HG02840 (cell line): ENCODE results near the gene NAGPA.

Source experiments
- ATAC-seq: cut with Tn5 transposase; IDR thresholded peaks from one replicate; pipeline ENCODE4 v1.9.1; 2021; ENCODE audit warnings: mild to moderate bottlenecking, moderate library complexity, moderate number of reproducible peaks; ENCODE audit not compliant: unreplicated experiment, low FRiP score

NAGPA gene

DNA sequence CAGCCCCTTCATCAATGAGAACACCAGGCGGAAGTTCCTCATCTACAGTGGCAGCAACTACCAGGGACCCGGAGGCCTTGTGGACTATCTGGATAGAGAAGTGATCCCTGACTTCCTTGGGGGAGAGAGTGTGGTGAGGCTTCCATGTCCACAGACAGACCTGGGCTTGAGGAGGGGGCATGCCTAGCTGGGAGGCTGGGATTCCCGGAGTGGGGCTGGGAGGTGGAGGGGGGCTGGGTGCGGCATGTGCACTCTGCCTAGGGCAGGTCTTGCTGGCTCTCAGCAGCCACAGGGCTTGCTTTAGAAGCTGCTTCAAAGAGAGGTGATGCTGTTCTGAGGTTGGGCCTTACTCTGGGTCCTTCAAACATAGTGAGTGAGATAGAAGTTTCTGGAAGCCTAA is 27.8 kb downstream of the NAGPA start:
- ATAC-seq = no peak

- no peak for ATAC-seq
These were observed 29.4 kb downstream of the NAGPA start for GRCh38 chr16:5004311-5004710.

DNA sequence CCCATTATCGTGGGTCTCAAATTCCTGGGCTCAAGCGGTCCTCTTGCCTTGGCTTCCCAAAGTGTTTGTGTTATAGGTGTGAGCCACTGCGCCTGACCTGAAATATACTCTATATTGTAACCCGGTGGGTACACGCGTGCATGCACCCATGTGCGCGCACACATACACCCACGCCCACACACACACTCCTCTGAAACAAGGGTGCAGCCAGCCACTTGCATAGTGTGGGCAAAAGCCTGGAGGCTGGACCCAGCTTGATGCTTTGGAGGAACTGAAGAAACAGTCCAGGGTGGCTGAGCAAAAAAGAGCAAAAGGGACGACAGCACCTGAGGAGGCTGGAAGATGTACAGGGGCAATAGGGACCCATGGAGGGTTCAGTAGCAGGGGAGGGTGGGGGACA is 29.9 kb downstream of the NAGPA start:
- ATAC-seq = no peak

DNA sequence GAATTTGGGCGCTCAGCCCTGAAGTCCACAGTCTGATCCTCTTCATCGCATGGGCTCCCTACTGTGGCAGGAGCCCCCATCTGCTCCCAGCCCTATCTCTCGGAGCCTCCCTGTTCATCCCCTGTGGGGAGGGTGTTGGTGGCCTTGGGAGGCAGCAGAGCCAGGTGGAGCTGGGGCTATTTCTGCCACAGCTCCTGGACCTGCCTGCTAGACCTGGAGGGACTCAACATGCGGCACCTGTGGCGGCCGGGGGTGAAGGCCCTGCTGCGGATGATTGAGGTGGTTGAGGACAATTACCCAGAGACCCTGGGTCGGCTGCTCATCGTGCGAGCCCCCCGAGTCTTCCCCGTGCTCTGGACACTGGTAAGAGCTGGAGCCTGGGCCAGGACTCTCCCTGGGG is 30.5 kb downstream of the NAGPA start:
- ATAC-seq = no peak

- ATAC-seq = no peak
These were observed 31.0 kb downstream of the NAGPA start for GRCh38 chr16:5002699-5003143.

- no peak for ATAC-seq
These were observed 31.7 kb downstream of the NAGPA start for GRCh38 chr16:5001986-5002385.

- no peak for ATAC-seq
These were observed 32.2 kb downstream of the NAGPA start for GRCh38 chr16:5001571-5001970.

DNA sequence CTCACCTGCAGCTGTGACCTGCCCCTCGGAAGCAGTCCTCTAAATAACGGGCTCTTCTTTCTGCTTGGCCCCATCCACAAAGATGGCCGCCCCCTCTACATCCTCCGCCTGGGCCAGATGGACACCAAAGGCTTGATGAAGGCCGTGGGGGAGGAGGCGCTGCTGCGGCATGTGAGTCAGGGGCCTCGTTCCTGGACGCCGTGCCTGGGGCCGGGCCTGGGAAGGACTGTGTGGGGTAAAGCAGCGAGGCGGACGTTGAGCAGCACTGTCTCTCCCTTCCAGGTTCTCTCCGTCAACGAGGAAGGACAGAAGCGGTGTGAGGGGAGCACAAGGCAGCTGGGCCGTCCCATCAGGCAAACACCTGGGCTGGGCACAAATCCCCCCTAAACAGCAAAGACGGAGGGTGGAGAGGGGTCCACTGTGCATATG is 33.1 kb downstream of the NAGPA start:
- ATAC-seq = no peak

DNA sequence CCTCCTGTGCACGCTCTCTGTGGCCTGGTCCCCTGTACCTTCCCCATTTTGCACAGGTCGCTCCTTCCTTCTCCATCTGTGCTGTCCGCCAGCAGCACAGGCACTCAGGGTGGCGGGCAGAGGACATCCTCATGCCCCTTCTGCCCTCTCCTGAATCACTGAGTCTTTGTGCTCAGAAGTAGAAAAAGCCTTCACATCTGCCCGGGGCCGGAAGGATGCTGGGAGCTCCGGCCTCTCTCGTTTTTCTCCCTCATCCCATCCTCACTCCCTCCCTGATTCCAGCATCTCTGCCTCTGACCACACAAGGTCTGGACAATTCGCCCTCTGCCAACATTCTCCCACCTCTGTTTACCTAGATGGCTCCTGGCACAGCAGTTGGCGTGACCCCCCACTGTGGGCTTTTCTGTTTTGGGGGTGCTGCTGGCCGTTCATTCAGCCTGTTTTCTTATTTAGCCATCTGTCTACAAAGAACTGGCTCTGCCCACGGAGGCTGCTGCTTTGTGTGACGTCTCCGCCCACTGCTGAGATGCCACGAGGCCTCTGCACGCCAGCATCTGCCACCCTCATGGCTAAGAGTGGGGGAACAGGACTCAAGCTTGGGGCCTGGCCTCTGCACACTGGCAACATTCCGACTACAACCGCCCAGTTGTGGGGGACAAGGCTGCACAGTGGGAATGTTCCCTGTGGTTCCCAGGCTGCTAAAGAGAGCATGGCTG is 38.9 kb downstream of the NAGPA start:
- no peak for ATAC-seq

- no peak for ATAC-seq
These were observed 42.0 kb downstream of the NAGPA start for GRCh38 chr16:4991754-4992153.

GRCh38 chr16:4990415-4990814 is 43.3 kb downstream of the NAGPA start:
- no peak for ATAC-seq

DNA sequence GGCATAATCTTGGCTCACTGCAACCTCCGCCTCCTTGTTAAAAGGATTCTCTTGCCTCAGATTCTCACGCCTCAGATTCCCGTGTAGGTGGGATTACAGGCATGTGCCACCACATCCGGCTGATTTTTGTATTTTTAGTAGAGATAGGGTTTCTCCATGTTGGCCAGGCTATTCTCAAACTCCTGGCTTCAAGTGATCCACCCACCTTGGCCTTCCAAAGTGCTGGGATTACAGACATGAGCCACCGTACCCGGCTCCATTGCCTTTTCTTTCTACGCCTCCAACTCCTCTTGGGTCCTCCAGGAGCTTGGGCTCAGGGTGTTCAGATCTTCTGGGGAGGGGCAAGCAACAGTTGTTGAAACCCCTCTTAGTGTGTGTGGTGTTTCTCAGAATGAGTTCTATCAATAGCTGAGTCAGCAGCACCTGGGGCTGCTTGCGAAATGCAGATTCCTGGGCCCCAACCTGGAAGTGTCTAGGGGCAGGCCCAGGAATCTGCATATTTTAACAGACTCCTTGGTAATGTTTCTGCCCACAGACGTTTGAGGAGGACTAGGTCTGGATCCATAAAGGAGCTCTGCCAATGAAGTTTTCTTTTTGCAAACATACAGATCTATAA is 44.2 kb downstream of the NAGPA start:
- ATAC-seq = no peak

GRCh38 chr16:4988647-4989046 is 45.1 kb downstream of the NAGPA start:
- no peak for ATAC-seq

GRCh38 chr16:4987580-4988374 is 46.0 kb downstream of the NAGPA start:
- ATAC-seq = no peak

DNA sequence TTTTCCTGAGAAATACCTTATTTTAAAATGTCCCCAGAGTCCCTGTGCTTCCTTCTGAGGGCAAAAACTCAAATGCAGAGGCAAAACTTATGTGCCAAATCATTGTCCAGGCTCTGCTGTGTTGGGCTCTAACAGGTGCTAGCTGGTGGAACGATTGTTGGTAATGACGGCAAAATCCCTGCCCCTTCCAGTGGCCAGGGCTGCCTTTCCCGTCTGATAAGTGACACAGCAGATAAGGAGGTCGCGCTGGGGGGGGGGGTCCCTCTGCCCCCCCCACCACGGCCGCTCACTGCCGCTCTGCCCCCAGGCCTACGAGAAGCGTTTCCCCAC is 46.5 kb downstream of the NAGPA start:
- ATAC-seq = no peak

DNA sequence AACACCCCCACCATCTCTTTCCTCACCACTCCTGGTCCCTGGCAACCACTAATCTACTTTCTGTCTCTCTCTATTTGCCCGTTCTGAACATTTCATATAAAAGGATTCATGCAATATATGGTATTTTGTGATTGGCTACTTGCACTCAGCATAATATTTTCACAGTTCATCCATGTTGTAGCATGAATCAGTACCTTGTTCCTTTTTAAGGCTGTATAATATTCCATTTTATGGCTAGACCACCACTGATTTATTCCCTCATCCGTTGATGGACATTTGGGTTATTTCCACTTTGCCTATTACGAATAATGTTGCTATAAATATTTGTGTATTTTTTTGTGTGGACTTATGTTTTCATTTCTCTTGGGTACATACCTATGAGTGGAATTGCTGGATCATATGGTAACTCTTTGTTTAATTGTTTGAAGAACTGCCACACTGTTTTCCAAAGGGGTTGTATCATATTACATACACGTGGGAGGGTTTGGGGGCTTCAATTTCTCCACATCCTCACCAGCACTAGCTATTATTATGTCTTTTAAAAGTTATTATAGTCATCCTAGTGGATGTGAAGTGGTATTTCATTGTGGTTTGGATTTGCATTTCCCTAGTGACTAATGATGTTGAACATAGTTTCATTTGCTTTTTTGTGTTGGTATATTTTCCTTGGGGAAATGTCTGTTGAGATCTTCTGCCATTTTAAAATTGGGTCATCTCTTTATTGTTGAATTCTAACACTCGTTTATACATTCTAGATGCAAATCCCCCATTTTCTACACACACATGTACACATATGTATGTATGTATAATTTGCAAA is 49.4 kb downstream of the NAGPA start:
- ATAC-seq = no peak

- ATAC-seq = no peak
These were observed 51.5 kb downstream of the NAGPA start for GRCh38 chr16:4982056-4982867.

DNA sequence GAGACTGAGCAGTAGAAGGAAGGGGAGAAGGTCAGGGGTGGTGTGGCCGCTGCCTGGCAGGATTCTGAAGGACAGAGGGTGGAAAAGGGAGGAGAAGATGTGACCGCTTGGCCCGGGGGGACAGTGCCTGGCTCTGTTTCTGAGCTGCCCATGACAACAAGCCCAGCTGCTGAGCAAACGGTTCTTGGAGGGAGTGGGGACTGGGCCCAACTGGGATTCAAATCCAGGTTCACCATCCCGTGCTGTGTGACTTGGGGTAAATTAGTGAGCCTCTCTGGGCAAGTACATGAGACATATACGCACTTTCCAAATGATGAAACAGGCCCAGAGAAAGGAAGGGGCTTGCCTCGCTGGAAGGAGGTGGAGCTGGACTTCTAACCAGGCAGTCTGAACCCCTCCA is 52.3 kb downstream of the NAGPA start:
- no peak for ATAC-seq

DNA sequence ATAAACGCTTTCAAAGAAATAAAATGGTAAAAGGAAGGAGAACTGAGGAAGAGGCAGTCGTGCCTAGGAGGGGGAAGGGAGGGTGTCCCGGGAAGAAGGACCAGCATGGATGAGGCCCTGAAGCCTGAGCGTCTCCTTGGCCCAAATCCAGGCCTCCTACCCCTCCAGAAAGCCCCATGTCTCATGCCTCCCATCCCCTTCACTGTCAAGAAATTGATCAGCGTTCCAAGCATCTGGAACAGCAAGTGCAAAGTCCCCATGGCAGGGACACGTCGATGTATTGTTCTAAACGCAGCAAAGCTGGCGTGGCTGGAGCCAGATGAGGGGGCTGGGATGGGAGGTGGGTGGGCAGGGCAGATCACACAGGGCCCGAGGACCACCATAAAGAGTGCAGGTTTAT is 53.0 kb downstream of the NAGPA start:
- ATAC-seq = no peak
